ENCODE measurements around the gene MAN2B2. TPM values are rescaled to one million over a fixed set of nuclear protein-coding genes. Genes with fewer than 3 reads are reported as not detected.

MAN2B2 gene
- total RNA-seq, 1 donor from 2014 or later, result 32.2 TPM

DNA sequence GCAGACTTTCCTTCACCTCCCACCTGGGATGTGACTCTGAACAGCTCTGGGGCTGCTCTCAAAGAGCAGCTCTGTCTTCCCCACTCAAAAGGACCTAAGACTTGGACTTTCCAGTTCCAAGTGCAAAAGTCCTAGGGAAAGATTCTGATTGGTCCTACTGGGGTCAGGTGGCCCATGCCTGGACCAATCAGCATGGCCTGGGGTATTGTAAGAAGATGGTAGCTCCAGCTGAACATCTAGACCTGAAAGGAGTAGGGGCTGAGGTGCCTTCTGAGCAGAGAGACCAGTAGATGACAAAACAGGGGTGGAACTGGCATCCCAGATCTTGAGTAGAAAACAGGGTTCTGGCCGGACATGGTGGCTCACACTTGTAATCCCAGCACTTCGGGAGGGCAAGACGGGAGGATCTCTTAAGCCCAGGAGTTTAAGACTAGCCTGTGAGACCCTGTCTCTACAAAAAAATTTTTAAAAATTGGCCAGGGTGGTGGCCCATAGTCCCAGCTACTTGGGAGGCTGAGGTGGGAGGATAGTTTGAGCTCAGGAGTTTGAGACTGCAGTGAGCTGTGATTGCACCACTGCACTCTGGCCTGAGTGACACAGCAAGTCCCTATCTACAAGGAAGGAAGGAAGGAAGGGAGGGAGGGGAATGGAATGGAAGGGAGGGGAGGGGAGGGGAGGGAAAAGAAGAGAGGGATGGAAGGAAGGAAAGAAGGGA is 38.1 kb downstream of the MAN2B2 start:
- Histone ChIP-seq H3K27me3 (ENCODE audit: insufficient read depth, low read length) (no peaks in the 10 kb centered on the region), H3K4me1 (ENCODE audit: insufficient read depth, low read length) (no peaks in the 10 kb centered on the region), H3K9me3 (ENCODE audit: insufficient read depth, low read depth, low read length) (no peaks in the 10 kb centered on the region), H3K27ac (ENCODE audit: low read depth, low read length) (no peak overlapping the region), H3K4me2 (ENCODE audit: low read length) (no peak overlapping the region), H3K4me3 (ENCODE audit: insufficient read depth, low read depth, low read length) (no peak overlapping the region), H4K20me1 (ENCODE audit: insufficient read depth, low read length) (no peaks in the 10 kb centered on the region), H3K79me2 (ENCODE audit: insufficient read depth, low read length) (no peaks in the 10 kb centered on the region), H3K36me3 (ENCODE audit: insufficient read depth, low read length) (peaks cover 3% of the 10 kb centered on the region), H2AFZ (ENCODE audit: low read depth, low read length) (no peak overlapping the region), H3K9ac (ENCODE audit: low read length) (no peak overlapping the region)
- Mint-ChIP-seq H3K27ac (ENCODE audit: unreplicated experiment) (no peak overlapping the region), H3K9me3 (ENCODE audit: unreplicated experiment) (peaks cover 4% of the 10 kb centered on the region), H3K4me1 (ENCODE audit: low read depth, unreplicated experiment) (no peaks in the 10 kb centered on the region), H3K27me3 (ENCODE audit: low read depth, unreplicated experiment) (no peaks in the 10 kb centered on the region), H3K36me3 (ENCODE audit: low read depth, unreplicated experiment) (peaks cover 28% of the 10 kb centered on the region), H3K4me3 (ENCODE audit: unreplicated experiment) (no peak overlapping the region)
- TF ChIP-seq EZH2 (IDR thresholded peaks at IDR 0.05; ENCODE audit: insufficient read depth, low read length), result no peak
- TF ChIP-seq, protein P1, sequence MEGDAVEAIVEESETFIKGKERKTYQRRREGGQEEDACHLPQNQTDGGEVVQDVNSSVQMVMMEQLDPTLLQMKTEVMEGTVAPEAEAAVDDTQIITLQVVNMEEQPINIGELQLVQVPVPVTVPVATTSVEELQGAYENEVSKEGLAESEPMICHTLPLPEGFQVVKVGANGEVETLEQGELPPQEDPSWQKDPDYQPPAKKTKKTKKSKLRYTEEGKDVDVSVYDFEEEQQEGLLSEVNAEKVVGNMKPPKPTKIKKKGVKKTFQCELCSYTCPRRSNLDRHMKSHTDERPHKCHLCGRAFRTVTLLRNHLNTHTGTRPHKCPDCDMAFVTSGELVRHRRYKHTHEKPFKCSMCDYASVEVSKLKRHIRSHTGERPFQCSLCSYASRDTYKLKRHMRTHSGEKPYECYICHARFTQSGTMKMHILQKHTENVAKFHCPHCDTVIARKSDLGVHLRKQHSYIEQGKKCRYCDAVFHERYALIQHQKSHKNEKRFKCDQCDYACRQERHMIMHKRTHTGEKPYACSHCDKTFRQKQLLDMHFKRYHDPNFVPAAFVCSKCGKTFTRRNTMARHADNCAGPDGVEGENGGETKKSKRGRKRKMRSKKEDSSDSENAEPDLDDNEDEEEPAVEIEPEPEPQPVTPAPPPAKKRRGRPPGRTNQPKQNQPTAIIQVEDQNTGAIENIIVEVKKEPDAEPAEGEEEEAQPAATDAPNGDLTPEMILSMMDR (IDR thresholded peaks at IDR 0.05; ENCODE audit: insufficient read depth, low read depth, low read length), result no peak
- FAIRE-seq (no peak), DNase-seq (ENCODE audit: low read depth) (no peak)

DNA sequence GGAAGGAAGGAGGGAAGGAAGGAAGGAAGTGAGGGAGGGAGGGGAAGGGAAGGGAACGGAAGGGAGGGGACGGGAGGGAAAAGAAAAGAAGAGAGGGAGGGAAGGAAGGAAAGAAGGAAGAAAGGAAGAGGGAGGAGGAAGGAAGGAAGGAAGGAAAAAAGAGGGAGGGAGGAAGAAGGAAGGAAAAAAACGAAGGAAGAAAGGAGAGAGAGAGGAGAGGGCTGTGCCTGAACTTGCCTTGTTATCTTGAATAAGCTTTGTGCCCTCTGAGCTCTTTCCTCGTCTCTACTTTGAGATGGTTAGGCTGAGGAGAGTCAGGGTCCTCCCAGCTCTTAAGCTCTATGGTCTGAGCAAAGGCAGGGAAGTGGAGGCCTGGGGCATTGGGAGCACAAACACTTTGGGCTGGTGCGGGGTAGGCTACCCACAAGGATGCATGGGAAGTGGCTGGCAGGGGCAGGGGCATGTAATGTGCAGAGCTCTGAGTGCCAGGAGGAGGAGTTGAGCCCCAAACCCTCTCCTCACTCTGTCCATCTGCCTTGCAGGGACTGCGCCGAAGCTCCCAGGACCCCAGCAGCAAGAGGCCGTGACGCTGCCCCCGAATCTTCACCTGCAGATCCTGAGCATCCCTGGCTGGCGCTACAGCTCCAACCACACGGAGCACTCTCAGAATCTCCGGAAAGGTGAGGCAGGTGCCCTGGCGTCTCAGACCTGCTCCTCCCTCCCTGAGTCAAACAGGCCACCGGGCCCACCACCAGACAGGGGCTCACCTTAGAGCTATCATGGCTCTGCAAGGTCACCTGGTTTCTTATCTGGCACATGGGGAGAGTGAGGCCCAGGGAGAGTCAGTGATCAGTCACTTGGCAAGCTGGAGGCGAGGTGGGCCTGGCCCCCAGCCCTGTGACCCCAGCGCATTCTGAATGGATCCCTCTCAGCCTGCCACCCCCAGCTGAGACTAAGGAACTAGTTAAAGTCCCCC is 39.0 kb downstream of the MAN2B2 start:
- Histone ChIP-seq H3K4me1 (ENCODE audit: insufficient read depth, low read length) (no peaks in the 10 kb centered on the region), H4K20me1 (ENCODE audit: insufficient read depth, low read length) (no peaks in the 10 kb centered on the region), H3K9ac (ENCODE audit: low read length) (no peak overlapping the region), H3K9me3 (ENCODE audit: insufficient read depth, low read depth, low read length) (no peaks in the 10 kb centered on the region), H3K79me2 (ENCODE audit: insufficient read depth, low read length) (no peaks in the 10 kb centered on the region), H3K27me3 (ENCODE audit: insufficient read depth, low read length) (no peaks in the 10 kb centered on the region), H2AFZ (ENCODE audit: low read depth, low read length) (no peak overlapping the region), H3K36me3 (ENCODE audit: insufficient read depth, low read length) (peaks cover 3% of the 10 kb centered on the region), H3K27ac (ENCODE audit: low read depth, low read length) (no peak overlapping the region), H3K4me3 (ENCODE audit: insufficient read depth, low read depth, low read length) (no peak overlapping the region), H3K4me2 (ENCODE audit: low read length) (no peak overlapping the region)
- Mint-ChIP-seq H3K27me3 (ENCODE audit: low read depth, unreplicated experiment) (no peaks in the 10 kb centered on the region), H3K4me3 (ENCODE audit: unreplicated experiment) (no peak overlapping the region), H3K36me3 (ENCODE audit: low read depth, unreplicated experiment) (peaks cover 24% of the 10 kb centered on the region), H3K27ac (ENCODE audit: unreplicated experiment) (no peak overlapping the region), H3K9me3 (ENCODE audit: unreplicated experiment) (peaks cover 4% of the 10 kb centered on the region), H3K4me1 (ENCODE audit: low read depth, unreplicated experiment) (no peaks in the 10 kb centered on the region)
- no peak for FAIRE-seq
- TF ChIP-seq EZH2 (IDR thresholded peaks at IDR 0.05; ENCODE audit: insufficient read depth, low read length), result no peak
- TF ChIP-seq, protein P1 (IDR thresholded peaks at IDR 0.05; ENCODE audit: insufficient read depth, low read depth, low read length), result no peak
- DNase-seq (ENCODE audit: low read depth), result no peak

Measured in astrocyte (in vitro differentiated cells and primary cell).